Lower leg skin (tissue), 3 donors: ENCODE results near the gene SCTR.

Experiments
- POLR2A ChIP-seq, 2 donors: fragments of 450-650 bp; IDR thresholded peaks; one replicate each; pipeline ENCODE4 v1.6.1; 2016 to 2017; ENCODE audit warnings: antibody characterized with exemption in 2 of 2, mild to moderate bottlenecking in 1 of 2, moderate library complexity in 1 of 2
- TF ChIP-seq, protein P1 (sequence below), 3 donors: fragments of 450-650 bp; IDR thresholded peaks; one replicate each; pipeline ENCODE4 v1.5.1; 2016; ENCODE audit warnings: antibody characterized with exemption in 3 of 3, mild to moderate bottlenecking in 3 of 3, moderate library complexity in 2 of 3

DNA sequence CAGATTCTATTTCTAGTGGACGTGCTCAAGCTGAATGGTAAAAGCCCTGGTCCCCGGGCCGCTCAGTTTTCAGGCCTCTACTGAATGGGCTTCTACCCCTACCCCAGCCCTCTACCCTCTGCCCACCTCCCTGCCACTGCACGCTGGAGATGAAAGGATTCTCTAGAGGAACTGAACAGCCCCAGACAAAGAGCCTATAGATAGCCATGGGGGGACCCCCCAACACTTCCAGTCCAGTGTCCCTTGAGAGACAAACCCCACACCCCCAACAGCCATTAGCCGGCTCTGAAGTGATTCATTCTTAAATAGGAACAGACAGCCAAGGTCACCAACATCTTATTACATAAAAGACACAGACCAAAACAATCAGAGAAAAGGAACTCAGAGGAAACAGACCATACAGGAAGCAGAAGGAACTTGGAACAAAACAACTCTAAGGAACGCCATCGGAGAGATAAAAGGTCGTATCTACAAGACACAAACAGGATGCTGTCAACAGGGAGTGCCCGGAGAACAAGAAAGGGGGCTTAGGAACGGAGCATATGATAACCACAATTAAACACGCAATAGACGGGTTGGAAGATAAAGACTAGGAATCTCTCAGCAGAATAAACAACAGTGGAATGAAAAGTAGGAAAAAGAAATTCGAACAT, 69.1 kb downstream of the SCTR start:
- no peak for TF ChIP-seq POLR2A (IDR thresholded peaks at IDR 0.05)
- TF ChIP-seq, protein P1, sequence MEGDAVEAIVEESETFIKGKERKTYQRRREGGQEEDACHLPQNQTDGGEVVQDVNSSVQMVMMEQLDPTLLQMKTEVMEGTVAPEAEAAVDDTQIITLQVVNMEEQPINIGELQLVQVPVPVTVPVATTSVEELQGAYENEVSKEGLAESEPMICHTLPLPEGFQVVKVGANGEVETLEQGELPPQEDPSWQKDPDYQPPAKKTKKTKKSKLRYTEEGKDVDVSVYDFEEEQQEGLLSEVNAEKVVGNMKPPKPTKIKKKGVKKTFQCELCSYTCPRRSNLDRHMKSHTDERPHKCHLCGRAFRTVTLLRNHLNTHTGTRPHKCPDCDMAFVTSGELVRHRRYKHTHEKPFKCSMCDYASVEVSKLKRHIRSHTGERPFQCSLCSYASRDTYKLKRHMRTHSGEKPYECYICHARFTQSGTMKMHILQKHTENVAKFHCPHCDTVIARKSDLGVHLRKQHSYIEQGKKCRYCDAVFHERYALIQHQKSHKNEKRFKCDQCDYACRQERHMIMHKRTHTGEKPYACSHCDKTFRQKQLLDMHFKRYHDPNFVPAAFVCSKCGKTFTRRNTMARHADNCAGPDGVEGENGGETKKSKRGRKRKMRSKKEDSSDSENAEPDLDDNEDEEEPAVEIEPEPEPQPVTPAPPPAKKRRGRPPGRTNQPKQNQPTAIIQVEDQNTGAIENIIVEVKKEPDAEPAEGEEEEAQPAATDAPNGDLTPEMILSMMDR (IDR thresholded peaks at IDR 0.05) = no peak
